Urothelium cell line (cell line): ENCODE data around the gene EXOC3L1.

ENCODE experiments used
- DNase-seq: peaks from one replicate; pipeline ENCODE4 v3.0.0; 2011; ENCODE audit warnings: low spot score, mixed read lengths
- FAIRE-seq: peaks from 2 replicates; lab custom pipeline; 2011; peaks lifted over from hg19 to GRCh38; lab: Jason Lieb, UNC

EXOC3L1 gene

GRCh38 chr16:67166598-67167168, 23.3 kb downstream of the EXOC3L1 start:
- DNase-seq = no peak
- FAIRE-seq = no peak

DNA sequence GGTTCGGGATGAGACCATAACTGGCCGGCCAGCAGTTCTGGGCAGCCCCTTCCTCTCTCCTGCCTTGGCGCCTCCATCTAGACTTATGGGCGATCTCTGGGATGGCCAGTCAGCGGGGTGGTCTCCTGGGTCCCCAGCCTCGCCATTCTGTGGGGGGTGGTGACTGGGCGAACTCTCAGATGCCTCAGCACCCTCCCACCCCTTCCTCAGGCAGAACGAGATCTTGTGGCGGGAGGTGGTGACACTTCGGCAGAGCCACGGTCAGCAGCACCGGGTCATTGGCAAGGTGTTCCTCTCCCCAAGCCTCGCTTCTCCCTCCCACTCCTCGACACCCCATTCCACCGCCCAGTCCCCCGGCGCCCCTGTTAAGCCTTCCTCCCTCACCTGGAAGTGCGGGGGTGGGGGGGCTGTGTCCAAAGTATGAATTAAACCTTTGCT, 23.8 kb downstream of the EXOC3L1 start:
- no peak for FAIRE-seq
- DNase-seq = no peak

- no peak for FAIRE-seq
- no peak for DNase-seq
These were observed 24.5 kb downstream of the EXOC3L1 start for GRCh38 chr16:67165121-67166078.

- DNase-seq = no peak
- no peak for FAIRE-seq
These were observed 25.3 kb downstream of the EXOC3L1 start, which contains the start of gene HSF4 for GRCh38 chr16:67164599-67165061. TSS of gene HSF4 (plus strand) at chr16:67164745. CDS start at chr16:67164812, 67 bp downstream.

- no peak for FAIRE-seq
- DNase-seq = no peak
These were observed 25.9 kb downstream of the EXOC3L1 start for GRCh38 chr16:67163999-67164558.

DNA sequence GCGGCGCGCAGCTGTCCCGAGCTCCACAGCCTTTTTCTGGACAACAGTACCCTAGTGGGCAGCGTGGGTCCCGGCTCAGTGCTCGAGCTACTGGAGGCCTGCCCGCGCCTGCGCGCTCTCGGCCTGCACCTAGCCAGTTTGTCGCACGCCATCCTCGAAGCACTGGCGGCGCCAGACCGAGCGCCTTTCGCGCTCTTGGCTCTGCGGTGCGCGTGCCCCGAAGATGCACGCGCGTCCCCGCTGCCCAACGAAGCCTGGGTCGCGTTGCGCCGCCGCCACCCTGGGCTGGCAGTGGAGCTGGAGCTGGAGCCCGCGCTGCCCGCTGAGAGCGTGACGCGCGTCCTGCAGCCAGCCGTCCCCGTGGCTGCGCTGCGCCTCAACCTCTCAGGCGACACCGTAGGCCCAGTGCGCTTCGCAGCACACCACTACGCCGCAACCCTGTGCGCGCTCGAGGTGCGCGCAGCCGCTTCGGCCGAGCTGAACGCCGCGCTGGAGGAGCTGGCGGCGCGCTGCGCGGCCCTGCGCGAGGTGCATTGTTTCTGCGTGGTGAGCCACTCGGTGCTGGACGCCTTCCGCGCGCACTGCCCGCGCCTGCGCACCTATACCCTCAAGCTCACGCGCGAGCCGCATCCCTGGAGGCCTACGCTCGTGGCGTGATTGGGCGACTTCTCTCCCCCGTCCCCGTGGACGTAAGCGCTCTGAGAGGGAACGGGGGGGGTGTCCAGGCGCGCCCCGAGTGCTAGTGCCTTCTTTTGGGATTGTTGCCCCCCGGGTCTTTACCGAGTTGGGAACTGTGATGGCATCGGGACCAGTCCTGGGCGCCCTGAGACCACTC, 26.6 kb downstream of the EXOC3L1 start:
- no peak for FAIRE-seq

DNA sequence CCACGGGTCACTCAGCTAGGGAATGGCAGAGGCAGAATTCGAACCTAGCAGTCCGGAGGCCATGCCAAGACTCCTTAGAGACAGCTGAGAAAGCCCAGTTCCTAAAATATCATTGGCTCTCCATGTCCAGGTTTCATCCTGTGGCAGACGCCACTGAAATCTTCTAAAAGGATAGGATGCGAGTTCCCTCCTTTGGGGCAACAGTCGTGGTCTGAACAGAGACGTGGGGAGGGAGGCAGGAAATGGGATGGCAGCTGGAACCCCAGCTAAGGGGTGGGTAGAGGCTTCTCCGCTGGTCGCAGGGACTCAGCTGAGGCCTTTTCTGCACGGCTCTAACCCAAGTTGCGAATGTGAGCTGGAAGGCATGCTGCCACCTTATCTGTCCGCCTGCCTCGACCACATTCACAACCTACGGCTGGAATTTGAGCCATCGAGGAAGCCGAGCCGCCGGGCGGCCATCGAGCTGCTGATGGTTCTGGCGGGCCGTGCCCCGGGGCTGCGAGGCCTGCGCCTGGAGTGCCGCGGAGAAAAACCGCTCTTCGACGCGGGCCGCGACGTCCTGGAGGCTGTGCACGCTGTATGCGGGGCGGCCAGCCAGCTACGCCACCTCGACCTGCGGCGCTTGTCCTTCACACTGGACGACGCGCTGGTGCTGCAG, 27.3 kb downstream of the EXOC3L1 start:
- FAIRE-seq (no peak), DNase-seq (no peak)

More for the DNA sequence above, 26.6 kb downstream of the EXOC3L1 start:
- no peak for DNase-seq

DNA sequence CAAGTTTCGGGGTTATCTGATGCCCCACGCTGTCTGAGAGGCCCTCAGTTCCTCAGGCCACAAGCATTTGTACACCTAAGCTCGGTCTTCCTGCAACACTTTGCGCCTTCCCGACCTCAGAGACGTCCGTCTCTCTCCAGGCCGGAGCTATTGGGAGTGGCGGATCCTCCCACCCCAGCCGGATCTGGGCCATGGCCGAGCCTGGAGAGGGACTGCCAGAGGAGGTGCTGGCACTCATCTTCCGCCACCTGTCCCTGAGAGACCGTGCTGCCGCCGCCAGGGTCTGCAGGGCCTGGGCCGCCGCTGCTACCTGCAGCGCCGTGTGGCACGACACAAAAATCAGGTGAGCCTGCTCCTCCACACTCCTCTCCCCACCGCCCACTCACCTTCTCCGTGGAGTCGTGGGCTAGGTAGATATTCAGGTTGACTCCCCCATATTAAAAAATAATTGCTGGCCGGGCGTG, 28.3 kb downstream of the EXOC3L1 start:
- no peak for FAIRE-seq
- no peak for DNase-seq

DNA sequence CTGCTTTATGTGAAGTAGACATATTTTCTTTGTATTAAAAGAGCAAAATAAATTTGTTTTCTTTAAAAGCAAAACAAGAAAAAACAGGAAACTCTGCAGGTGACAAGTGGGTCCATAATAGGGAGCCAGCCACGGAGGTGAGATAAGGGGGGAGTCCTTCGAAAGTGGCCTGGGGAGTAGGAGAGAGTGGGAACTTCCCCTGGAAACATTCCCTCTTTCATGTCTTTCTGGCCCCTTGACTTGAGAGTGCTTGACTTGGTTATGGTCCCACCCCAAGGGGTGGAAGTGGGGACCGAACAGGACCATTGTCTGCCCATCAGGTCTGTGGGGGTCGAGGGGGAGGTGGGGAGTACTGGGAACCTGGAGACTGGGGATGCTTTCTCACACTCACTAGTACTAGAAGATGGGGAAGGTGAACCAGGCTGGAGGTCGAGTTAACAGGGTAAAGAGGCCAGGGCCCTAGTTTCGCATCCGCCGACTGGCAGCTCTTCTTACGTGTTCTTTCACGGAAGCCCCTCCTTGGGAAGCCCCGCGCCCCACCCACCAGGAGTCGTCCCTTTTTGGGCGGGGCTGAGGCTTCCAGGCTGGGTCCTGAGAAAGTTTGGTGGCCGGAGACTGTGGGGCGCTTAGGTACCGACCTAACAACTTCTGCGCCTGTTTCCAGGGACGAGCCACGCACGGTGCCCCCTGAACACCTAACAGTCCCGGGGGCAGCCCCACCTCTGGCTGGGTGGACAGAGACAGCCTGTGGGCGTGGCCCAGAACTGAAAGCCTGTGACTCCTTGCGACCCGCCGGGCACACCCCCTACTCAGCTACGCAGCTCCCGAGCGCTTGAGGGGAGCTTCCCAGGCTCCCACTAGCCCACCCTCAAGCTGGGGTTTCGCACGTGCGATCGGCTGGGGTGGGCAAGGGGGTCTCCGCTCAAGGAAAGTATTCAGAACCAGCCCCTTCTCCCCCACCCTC, 31.0 kb downstream of the EXOC3L1 start:
- FAIRE-seq (no peak), DNase-seq (peak; percentile 51)

DNA sequence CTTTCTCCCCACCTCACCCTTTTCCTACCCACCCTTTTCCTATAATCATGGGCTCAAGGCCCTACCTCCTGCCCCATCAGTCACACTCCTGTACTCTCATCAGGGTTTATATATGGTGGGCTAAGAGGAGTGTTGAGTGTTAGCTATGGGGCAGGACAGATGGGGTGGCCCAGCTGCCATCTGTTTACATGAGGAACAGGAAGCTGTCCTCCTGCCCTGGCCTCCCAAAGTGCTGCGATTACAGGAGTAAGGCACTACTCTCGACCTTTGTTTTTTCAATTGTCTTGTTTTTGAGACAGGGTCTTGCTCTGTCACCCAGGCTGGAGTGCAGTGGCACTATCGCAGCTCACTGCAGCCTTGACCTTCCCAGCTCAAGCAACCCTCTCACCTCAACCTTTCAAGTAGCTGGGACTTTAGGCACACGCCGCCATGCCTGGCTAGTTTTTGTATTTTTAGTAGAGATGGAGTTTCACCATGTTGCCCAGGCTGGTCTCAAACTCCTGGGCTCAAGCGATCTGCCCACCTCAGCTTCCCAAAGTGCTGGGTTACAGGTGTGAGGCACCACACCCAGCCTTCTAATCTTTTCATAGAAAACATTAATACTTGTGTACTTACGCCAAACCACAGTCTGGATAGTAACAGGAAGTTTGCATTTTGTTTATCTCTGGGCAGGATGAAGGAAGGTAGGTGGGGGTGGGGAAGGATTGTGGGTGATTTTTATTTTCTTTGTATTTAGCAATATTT, 31.9 kb downstream of the EXOC3L1 start:
- DNase-seq (no peak), FAIRE-seq (no peak)

GRCh38 chr16:67157106-67157748, 32.7 kb downstream of the EXOC3L1 start:
- no peak for DNase-seq
- FAIRE-seq = no peak

DNA sequence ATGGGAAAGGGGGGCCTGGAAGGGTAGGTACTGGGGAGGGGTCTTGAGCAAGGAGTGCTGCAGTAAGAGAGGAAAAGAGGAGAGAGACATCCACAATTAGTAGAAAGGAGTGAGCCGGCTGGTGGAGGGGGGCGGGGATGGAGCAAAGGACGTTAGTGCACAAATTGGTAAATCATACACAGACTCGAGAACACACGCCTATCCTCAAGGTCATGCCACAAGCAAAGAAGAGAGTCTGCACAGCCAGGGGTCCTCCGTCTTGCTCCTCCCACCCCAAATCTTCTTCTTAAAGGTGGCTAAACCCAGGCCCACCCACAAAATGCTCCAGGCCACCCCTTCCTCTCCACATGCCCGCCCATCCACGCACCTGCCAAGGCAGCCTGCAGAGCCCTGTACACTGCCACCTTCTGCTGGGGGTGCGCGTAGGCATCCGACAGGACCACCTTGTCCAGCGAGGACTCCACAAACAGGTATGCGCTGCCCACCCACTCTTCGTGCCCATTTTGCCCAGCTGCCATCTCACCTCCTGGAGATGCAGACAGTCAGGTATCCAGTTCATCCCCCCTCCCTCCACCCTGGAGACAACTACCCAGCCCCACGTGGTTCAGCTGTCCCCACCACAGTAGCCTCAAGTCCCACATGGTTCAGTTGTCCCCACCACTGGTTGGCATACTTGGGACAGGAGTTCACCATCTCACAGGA, 33.6 kb downstream of the EXOC3L1 start:
- DNase-seq (no peak), FAIRE-seq (no peak)

DNA sequence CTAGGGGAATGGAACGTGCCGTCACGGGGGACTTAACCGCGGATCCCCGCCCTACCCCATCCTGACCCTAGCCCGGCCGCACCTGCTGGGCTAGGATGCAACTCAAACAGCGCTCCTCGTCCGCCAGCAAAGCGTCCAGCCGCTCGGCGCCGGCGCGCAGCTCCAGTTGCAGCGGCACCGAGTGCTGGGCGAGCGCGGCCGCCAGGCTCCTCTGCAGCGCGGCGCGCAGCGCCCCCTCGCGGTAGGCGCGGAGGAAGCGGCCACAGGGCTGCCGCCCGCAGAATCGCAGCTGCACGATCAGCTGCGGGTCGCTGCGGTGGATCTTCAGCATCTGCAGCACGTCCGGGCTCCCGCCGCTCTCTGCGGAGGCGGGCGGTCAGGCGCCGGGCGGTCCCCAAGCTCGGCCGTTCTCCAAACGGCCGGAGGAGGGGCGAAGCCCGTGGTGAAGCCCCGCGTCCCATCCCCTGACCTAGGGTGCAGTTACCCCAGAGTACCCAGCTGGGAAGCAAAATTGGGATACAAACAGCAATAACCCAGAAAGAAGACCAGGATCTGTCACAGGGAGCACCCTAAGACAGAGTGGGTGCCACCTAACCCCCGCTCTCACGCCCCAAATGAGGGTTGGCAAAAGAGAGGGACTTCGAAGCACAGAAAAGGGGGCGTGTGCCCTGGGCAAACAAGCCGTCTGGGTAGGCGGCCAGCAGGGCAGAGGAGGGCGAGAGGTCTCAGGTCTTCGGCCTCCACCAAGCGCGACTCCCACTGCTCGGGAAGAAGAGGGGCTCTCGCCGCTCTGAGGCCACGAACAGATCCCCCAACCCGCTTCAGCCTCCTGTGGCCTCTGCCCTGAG, 34.4 kb downstream of the EXOC3L1 start:
- FAIRE-seq (no peak), DNase-seq (peak; percentile 82)

DNA sequence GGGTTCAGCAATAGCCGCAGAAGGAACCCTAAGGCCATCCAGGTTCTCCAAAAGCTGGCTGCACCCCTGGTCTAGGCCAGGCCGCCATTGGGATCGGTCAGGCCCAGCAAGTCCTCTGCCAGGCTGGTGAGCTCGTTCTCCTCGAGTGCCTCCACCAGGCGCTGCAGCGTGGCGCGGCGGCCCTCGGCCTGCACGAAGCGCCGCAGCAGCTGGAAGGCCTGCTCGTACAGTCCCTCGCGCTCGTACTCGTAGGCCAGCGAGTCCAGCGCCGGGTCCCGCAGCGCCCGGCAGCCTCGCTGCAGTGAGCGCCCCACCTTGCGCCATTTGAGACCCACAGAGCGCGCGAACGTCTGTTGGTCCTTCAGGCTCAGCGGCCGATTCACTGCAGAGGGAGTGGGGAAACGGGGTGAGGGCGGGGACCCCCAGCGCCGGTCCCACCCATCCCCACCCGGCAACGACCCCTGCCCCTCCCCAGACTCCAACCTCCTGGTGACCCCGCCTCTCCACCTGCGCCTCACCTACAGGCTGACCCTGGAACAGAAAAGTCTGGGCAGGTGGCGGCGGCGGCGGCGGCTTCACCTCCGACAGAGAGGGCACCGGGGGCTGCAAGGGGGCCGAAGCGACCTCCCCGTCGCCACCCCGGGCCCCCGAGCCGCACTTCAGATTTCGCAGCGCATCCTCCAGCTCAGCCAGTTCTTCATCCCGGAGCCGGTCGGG, 35.2 kb downstream of the EXOC3L1 start:
- DNase-seq (no peak), FAIRE-seq (no peak)

GRCh38 chr16:67151431-67152097, 38.4 kb downstream of the EXOC3L1 start:
- FAIRE-seq (no peak), DNase-seq (no peak)
